Measurements from ENCODE around the gene BABAM1. TPM values are rescaled to one million over a fixed set of nuclear protein-coding genes. Genes with fewer than 3 reads are reported as not detected.

BABAM1 gene
- total and polyA plus RNA-seq, 10 of the 15 experiments (the other 5 are each of a cell fraction or from before 2014, with no cell fraction given) = 11.9 to 154 (median 103) TPM

GRCh38 chr19:17219286-17219685 is 48.0 kb upstream of the BABAM1 start:
- H3K4me1 ChIP-seq (ENCODE audit: control insufficient read depth, insufficient read depth, low read length) = peaks cover 12% of the 10 kb centered on the region
- ChIA-PET RAD21 (ENCODE audit: unreplicated experiment) (no interaction called here), SMC1A (ENCODE audit: uncharacterized antibody, unreplicated experiment) (no interaction called here), POLR2A (interaction anchor here (0.7 kb wide), 1 partner anchor 326 kb away, joined by 3 read pairs; no protein-coding TSS in a partner anchor), CTCF (no interaction called here)
- no peak overlapping the region for H3K9ac ChIP-seq (ENCODE audit: control insufficient read depth, insufficient read depth, low read length)
- peaks cover 2 to 5% of the 10 kb centered on the region in 2 experiments; a peak in 2 of 4 replicates for H3K36me3 ChIP-seq (ENCODE audit: control insufficient read depth in 2 of 2, insufficient read depth in 2 of 2, low read length in 1 of 2)
- no peak overlapping the region for H2AFZ ChIP-seq (ENCODE audit: control insufficient read depth, low read depth, low read length)
- ATAC-seq (no peak), FAIRE-seq (no peak), DNase-seq (ENCODE audit: low read depth, low spot score) (no peak)
- TF ChIP-seq STAT3 (IDR thresholded peaks at IDR 0.05; ENCODE audit: low read depth, low read length) (no peak), POLR2A (IDR thresholded peaks at IDR 0.05; ENCODE audit: low read depth, low read length) (0 out of 2 replicates have a peak, but pooled peaks have one; percentile 1)
- no peaks in the 10 kb centered on the region; the same call in 1 of the 2 replicates for H3K79me2 ChIP-seq (ENCODE audit: control insufficient read depth, insufficient read depth, low read length)
- no peaks in the 10 kb centered on the region for H3K27me3 ChIP-seq (replicated peaks in 1 of 2; ENCODE audit: control insufficient read depth in 2 of 2, insufficient read depth in 2 of 2, low read length in 1 of 2)
- no peaks in the 10 kb centered on the region for H4K20me1 ChIP-seq (ENCODE audit: control insufficient read depth, insufficient read depth)
- BruUV-seq (replicated peaks) = no TSS peak
- H3K27ac ChIP-seq (ENCODE audit: control insufficient read depth, insufficient read depth) = no peak overlapping the region
- intact Hi-C loops (cut with micrococcal nuclease; ENCODE audit: unreplicated experiment) (no loop called here), in situ Hi-C loops (cut with MboI) (no loop called here)
- WGBS (ENCODE audit: insufficient coverage, insufficient replicate concordance, low lambda C conversion rate, missing lambda C conversion rate) = 97% methylated on average over 8 of the region's 8 CpGs
- no peaks in the 10 kb centered on the region for H3K9me3 ChIP-seq (replicated peaks; ENCODE audit: control insufficient read depth, insufficient read depth, low read length)
- H3K4me3 ChIP-seq = no peak overlapping the region
- no peak overlapping the region for H3K4me2 ChIP-seq (ENCODE audit: control insufficient read depth, insufficient read depth)

GRCh38 chr19:17220207-17220758 is 47.0 kb upstream of the BABAM1 start:
- Histone ChIP-seq H3K4me2 (ENCODE audit: control insufficient read depth, insufficient read depth) (no peak overlapping the region), H4K20me1 (ENCODE audit: control insufficient read depth, insufficient read depth) (no peaks in the 10 kb centered on the region), H3K79me2 (ENCODE audit: control insufficient read depth, insufficient read depth, low read length) (no peaks in the 10 kb centered on the region), H3K4me1 (ENCODE audit: control insufficient read depth, insufficient read depth, low read length) (peaks cover 7% of the 10 kb centered on the region; the same call in 1 of the 2 replicates), H3K27me3 (replicated peaks in 1 of 2; ENCODE audit: control insufficient read depth in 2 of 2, insufficient read depth in 2 of 2, low read length in 1 of 2) (no peaks in the 10 kb centered on the region), H3K36me3 (ENCODE audit: control insufficient read depth in 2 of 2, insufficient read depth in 2 of 2, low read length in 1 of 2) (peaks cover 2 to 5% of the 10 kb centered on the region in 2 experiments; a peak in 2 of 4 replicates), H3K4me3 (no peak overlapping the region), H3K9me3 (replicated peaks; ENCODE audit: control insufficient read depth, insufficient read depth, low read length) (no peaks in the 10 kb centered on the region), H3K27ac (ENCODE audit: control insufficient read depth, insufficient read depth) (no peak overlapping the region), H2AFZ (ENCODE audit: control insufficient read depth, low read depth, low read length) (no peak overlapping the region), H3K9ac (ENCODE audit: control insufficient read depth, insufficient read depth, low read length) (no peak overlapping the region)
- CTCF ChIA-PET = interaction anchor here (0.6 kb wide), 2 partner anchors 13 to 64 kb away, joined by 3 read pairs; no protein-coding TSS in a partner anchor
- ATAC-seq (no peak), DNase-seq (ENCODE audit: low read depth, low spot score) (no peak), FAIRE-seq (no peak)
- POLR2A ChIA-PET = no interaction called here
- in situ Hi-C loops (cut with MboI) = no loop called here
- RAD21 ChIA-PET (ENCODE audit: unreplicated experiment) = no interaction called here
- SMC1A ChIA-PET (ENCODE audit: uncharacterized antibody, unreplicated experiment) = no interaction called here
- intact Hi-C loops (cut with micrococcal nuclease; ENCODE audit: unreplicated experiment) = no loop called here
- WGBS (ENCODE audit: insufficient coverage, insufficient replicate concordance, low lambda C conversion rate, missing lambda C conversion rate) = 75% methylated on average over 14 of the region's 14 CpGs
- TF ChIP-seq POLR2A (IDR thresholded peaks at IDR 0.05; ENCODE audit: low read depth, low read length) = peak; percentile 62
- peak; percentile 28; the same call in 1 of the 2 replicates for TF ChIP-seq POLR2AphosphoS5 (IDR thresholded peaks at IDR 0.05; ENCODE audit: low read length)
- no peak for TF ChIP-seq FOXM1 (IDR thresholded peaks at IDR 0.05; ENCODE audit: low read depth, low read length)
- BruUV-seq (replicated peaks) = no TSS peak

Data from GM12878 (cell line).